GM12874 (cell line): Measurements from ENCODE around the gene PLXNA2.

Experiments used
- TF ChIP-seq, protein P1 (sequence below): IDR thresholded peaks from 2 replicates; pipeline ENCODE4 v1.5.1; 2011; ENCODE audit warnings: low read depth, mild to moderate bottlenecking, control low read depth, low read length, moderate library complexity; ENCODE audit not compliant: insufficient read depth

Gene PLXNA2

DNA sequence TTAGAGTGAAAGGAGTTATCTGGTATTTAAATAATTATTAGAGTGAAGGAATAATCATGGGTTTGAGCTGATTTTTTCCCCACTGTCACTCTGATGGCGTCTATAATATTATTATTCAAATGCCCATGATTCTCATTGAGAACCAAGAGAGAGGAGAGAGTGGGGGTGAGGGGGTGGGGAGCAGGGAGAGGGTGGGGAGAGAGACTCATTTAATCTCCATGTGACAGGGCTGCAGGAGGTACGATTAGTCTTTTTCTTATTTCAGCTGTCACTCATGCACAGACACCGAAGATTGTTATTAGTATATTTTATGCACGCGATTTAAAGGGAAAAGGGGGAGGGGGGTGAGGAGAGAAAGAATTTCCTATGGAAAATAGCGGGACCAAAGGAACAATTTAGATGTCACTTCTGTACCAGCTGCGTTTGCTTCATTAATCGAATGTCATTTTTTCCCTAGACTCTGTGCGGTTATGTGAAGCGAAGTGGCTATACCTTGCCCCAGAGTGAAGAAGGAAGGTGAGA, 19.9 kb downstream of the PLXNA2 start:
- TF ChIP-seq, protein P1, sequence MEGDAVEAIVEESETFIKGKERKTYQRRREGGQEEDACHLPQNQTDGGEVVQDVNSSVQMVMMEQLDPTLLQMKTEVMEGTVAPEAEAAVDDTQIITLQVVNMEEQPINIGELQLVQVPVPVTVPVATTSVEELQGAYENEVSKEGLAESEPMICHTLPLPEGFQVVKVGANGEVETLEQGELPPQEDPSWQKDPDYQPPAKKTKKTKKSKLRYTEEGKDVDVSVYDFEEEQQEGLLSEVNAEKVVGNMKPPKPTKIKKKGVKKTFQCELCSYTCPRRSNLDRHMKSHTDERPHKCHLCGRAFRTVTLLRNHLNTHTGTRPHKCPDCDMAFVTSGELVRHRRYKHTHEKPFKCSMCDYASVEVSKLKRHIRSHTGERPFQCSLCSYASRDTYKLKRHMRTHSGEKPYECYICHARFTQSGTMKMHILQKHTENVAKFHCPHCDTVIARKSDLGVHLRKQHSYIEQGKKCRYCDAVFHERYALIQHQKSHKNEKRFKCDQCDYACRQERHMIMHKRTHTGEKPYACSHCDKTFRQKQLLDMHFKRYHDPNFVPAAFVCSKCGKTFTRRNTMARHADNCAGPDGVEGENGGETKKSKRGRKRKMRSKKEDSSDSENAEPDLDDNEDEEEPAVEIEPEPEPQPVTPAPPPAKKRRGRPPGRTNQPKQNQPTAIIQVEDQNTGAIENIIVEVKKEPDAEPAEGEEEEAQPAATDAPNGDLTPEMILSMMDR = no peak

DNA sequence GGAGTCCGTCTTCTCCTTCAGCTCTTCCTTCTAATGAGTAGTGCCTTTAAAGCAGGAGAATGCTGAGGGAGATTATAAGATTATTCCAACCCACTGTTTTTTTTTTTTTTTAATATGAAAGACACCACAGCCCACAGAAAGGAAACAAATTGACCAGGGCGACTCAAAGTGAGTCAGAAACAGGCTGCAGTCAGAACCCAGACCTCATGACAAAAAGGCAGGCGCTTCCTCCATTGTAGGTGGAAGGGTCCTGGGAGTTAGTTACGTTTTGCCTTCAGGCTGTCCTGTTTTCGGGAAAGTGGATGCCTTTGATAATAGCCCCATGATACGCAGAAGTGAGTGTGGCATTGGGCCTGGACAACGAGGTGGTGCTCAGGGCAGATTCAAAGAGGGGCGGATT, 21.0 kb downstream of the PLXNA2 start:
- TF ChIP-seq, protein P1 = no peak

DNA sequence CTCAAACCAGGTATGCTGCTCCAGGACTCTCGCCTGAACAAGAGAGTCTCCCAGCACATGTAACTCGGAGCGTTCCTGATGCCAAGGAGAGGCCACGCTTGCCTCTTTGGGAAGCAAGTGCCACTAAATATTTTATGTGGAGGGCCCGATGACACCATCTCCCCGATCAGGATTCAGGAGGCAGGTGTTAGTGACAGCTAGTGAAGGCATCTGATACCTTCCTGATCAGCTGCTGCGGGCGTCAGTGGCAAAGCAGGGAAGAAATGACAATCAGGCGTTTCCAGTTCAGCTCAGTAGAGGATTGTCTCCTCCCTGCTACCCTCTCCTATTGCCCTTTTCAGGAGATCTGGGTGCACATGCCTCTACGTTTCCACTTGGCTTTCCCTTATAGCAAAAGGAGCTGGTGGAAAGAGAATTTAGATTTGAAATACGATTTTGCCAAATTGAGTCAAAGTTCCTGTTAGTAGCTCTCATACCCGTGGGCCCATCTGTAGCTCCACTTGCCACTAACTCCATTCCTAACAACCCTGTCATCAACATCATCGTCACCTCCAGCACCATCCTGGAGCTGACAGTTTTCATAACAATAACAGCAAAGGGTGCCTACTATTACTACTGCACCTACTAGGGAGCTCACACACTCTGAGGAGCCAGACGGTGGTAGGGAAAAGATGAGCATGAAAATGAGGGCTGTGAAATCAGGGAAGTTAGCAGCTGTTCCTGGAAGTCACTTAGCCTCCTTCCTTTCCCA, 21.6 kb downstream of the PLXNA2 start:
- TF ChIP-seq, protein P1 = no peak

DNA sequence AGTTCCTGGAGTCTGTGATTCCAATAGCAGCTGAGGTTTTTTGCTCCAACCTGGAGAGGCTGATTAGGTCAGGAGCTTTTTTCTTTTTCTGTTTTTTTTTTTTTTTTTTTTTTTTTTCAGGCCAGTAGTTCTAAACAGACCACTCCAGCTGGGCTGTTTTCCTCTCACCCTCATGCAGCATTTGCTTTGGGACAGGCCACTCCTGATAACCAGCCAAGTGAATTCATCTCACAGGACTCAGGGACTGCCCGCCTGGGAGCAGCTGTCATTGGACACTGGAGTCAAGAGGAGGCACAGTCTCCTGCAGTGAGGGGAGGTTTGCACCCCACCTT, 22.9 kb downstream of the PLXNA2 start:
- TF ChIP-seq, protein P1 = no peak

DNA sequence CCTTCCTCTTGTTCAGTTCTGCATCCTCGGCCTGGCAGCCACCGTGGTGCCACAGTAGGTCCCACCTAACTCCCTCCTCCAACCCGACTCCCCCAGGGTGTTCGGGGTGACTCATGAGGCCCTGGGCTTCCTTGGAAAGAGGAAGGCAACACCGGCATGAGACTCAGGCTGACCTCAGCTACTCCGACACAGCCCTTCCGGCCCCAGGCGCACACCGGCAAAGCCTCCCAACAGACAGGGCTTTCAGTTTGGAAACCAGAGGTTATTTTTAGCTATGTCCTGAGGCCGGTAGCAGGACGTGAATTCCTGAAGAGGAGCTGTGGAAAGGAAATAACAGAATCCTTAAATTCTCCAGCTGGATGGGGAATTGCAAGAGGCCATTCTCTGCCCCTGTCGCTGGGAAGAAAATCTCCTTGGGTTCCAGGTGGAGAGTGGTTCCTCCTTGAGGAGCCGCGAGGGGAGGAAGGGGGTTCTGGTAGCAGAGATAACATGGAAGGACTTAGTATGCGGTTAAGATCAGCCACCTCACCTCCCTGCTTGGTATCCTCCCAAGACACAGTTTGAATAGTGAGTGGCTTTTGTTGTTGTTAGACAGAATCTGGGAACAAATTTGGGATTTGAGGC, 24.4 kb downstream of the PLXNA2 start:
- TF ChIP-seq, protein P1 = no peak

DNA sequence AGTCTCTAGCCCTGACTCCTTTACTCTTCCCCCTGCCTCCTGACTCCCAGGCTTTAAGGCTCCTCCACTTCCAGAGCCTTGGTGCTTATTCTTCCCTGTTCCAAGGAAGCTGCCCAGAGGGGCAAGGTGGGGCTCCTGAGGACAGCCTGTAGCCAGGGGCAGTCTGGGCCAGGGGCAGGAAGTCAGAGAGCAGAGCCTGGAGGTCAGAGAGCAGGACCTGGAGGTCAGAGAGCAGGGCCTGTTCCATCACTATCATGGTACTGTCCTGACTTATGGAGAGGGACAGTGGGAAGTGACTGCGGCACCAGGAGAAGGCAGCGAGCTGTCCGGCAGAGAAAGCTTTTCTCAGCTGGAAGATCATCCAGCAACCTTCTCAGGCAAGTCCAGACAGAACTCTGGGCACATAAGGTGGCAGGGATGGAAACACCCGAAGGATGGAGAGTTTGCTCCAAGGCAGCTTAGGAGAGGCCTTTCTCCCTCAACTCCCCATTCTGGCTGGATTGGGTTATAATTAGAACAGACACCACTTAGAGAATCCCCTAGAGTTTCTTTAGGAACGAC, 25.0 kb downstream of the PLXNA2 start:
- TF ChIP-seq, protein P1 = no peak

DNA sequence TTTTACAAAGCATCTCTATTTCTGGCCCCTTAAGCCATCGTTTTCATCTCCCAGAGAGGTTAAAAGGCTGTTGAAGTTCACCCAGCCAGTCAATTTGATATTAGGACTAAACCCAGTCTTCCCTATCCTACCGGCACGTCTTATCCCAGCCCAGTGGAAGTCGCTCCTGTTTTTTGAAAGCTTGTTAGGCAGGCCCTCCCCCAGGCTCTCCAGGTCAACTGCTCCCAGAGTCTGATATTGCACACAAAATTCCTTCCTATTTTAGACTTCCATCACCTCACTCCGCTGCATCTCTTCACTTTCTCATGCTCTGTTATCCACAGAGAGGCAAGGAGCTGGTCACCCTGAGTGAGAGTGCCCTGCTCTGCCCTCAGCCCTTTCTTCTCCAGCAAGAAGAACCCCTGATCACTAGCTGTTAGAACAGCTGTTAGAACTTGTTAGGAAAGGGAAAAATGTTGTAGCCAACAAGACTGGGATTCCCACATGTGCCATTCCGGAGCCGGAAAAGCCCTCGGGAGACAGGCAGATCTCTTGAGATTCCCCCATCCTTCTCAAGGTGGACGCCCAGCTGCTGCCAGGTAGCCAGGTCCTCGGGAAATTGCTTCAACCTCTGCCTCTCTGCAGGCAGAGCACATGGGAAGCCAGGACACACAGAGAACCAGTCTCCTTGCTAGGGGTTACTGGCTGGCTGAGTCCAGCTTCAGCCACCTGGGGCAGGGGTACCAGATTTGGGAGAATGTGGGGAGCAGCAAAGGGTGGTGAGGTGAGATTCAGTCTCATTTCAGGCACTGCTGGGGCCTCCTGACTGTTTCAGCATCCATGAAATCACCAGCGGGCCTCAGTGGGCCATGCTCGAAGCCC, 25.7 kb downstream of the PLXNA2 start:
- TF ChIP-seq, protein P1 = no peak
